ENCODE data around the gene ABHD1. TPM values are rescaled to one million over a fixed set of nuclear protein-coding genes. Genes with fewer than 3 reads are reported as not detected.
"Not testable (repeated sequence)": the region's sequence is repeated elsewhere in the genome, so short reads cannot be mapped to it uniquely, and the experiment has no call there.

ABHD1 gene
- total RNA-seq, 2 experiments from 2014 or later: 0.77 to 1.4 TPM

- POLR2A ChIA-PET: no interaction called here
These were observed 17.6 kb upstream of the ABHD1 start for GRCh38 chr2:27105981-27106380.

GRCh38 chr2:27108221-27108620 is 15.4 kb upstream of the ABHD1 start:
- H3K27ac Mint-ChIP-seq: no peak overlapping the region
- H3K36me3 Mint-ChIP-seq: no peaks in the 10 kb centered on the region
- no peak for ATAC-seq (ENCODE audit: low read depth)
- no peak for DNase-seq
- H3K4me1 Mint-ChIP-seq: no peaks in the 10 kb centered on the region
- H3K27me3 Mint-ChIP-seq: peaks cover 5% of the 10 kb centered on the region
- H3K9me3 Mint-ChIP-seq: no peaks in the 10 kb centered on the region
- no peak overlapping the region for H3K4me3 Mint-ChIP-seq
- POLR2A ChIA-PET: no interaction called here

More at GRCh38 chr2:27105981-27106380, 17.6 kb upstream of the ABHD1 start:
- Mint-ChIP-seq H3K27me3 (peaks cover 5% of the 10 kb centered on the region), H3K9me3 (no peaks in the 10 kb centered on the region), H3K36me3 (no peaks in the 10 kb centered on the region), H3K4me1 (no peaks in the 10 kb centered on the region), H3K4me3 (no peak overlapping the region), H3K27ac (no peak overlapping the region)
- ATAC-seq (ENCODE audit: low read depth): no peak
- DNase-seq: no peak

- Mint-ChIP-seq H3K4me3 (no peak overlapping the region), H3K27ac (no peak overlapping the region), H3K36me3 (no peaks in the 10 kb centered on the region), H3K4me1 (no peaks in the 10 kb centered on the region), H3K9me3 (no peaks in the 10 kb centered on the region), H3K27me3 (peaks cover 5% of the 10 kb centered on the region)
- DNase-seq (no peak), ATAC-seq (ENCODE audit: low read depth) (no peak)
- POLR2A ChIA-PET: interaction anchor here (0.6 kb wide), 1 partner anchor 66 kb away, joined by 4 read pairs; no protein-coding TSS in a partner anchor
These were observed 14.5 kb upstream of the ABHD1 start for GRCh38 chr2:27109083-27109482.

- H3K27me3 Mint-ChIP-seq; H3K27ac Mint-ChIP-seq; DNase-seq; H3K4me1 Mint-ChIP-seq; H3K36me3 Mint-ChIP-seq; ATAC-seq (ENCODE audit: low read depth); H3K4me3 Mint-ChIP-seq; H3K9me3 Mint-ChIP-seq; POLR2A ChIA-PET: not testable (repeated sequence)
These were observed 12.8 kb upstream of the ABHD1 start for GRCh38 chr2:27110603-27111352.

GRCh38 chr2:27111392-27112078 is 12.1 kb upstream of the ABHD1 start:
- H3K36me3 Mint-ChIP-seq; POLR2A ChIA-PET; DNase-seq; H3K9me3 Mint-ChIP-seq; H3K27ac Mint-ChIP-seq; H3K4me1 Mint-ChIP-seq; H3K27me3 Mint-ChIP-seq; ATAC-seq (ENCODE audit: low read depth); H3K4me3 Mint-ChIP-seq: not testable (repeated sequence)

GRCh38 chr2:27115519-27115918 is 8.1 kb upstream of the ABHD1 start:
- H3K4me1 Mint-ChIP-seq: peaks cover 6% of the 10 kb centered on the region
- DNase-seq (no peak), ATAC-seq (ENCODE audit: low read depth) (no peak)
- no peak overlapping the region for H3K27ac Mint-ChIP-seq
- no peak overlapping the region for H3K4me3 Mint-ChIP-seq
- POLR2A ChIA-PET: no interaction called here
- H3K36me3 Mint-ChIP-seq: no peaks in the 10 kb centered on the region
- no peaks in the 10 kb centered on the region for H3K9me3 Mint-ChIP-seq
- peaks cover 30% of the 10 kb centered on the region for H3K27me3 Mint-ChIP-seq

GRCh38 chr2:27117995-27118524 is 5.6 kb upstream of the ABHD1 start:
- Mint-ChIP-seq H3K36me3 (no peaks in the 10 kb centered on the region), H3K4me3 (peak overlapping the region; percentile 14), H3K27me3 (peaks cover 46% of the 10 kb centered on the region), H3K27ac (no peak overlapping the region), H3K4me1 (peaks cover 8% of the 10 kb centered on the region), H3K9me3 (no peaks in the 10 kb centered on the region)
- POLR2A ChIA-PET: interaction anchor here (0.7 kb wide), 1 partner anchor 9 kb away, joined by 7 read pairs; no protein-coding TSS in a partner anchor
- no peak for ATAC-seq (ENCODE audit: low read depth)
- no peak for DNase-seq

- peaks cover 48% of the 10 kb centered on the region for H3K27me3 Mint-ChIP-seq
- DNase-seq (peak; percentile 51), ATAC-seq (ENCODE audit: low read depth) (peak; percentile 13)
- no peaks in the 10 kb centered on the region for H3K9me3 Mint-ChIP-seq
- no peak within 1 kb of the TSS for H3K27ac Mint-ChIP-seq
- POLR2A ChIA-PET: interaction anchor here (0.6 to 0.7 kb wide), 2 partner anchors 9 to 17 kb away, joined by 3 to 7 read pairs; no protein-coding TSS in a partner anchor
- H3K4me1 Mint-ChIP-seq: peaks cover 12% of the 10 kb centered on the region
- H3K36me3 Mint-ChIP-seq: no peaks in the 10 kb centered on the region
- peak within 1 kb of the TSS; percentile 78 for H3K4me3 Mint-ChIP-seq
These were observed 4.9 kb upstream of the ABHD1 start, which contains the start of gene CGREF1 for GRCh38 chr2:27118525-27119329. Gene CGREF1 (minus strand): TSS chr2:27119128. CDS start chr2:27104366, 14,762 bp downstream.

- DNase-seq; POLR2A ChIA-PET; ATAC-seq (ENCODE audit: low read depth); H3K9me3 Mint-ChIP-seq; H3K36me3 Mint-ChIP-seq; H3K27ac Mint-ChIP-seq: not testable (repeated sequence)
- Mint-ChIP-seq H3K27me3 (peaks cover 48% of the 10 kb centered on the region), H3K4me3 (peak overlapping the region; percentile 78), H3K4me1 (peaks cover 15% of the 10 kb centered on the region)
These were observed 4.3 kb upstream of the ABHD1 start for GRCh38 chr2:27119330-27119670.

- Mint-ChIP-seq H3K9me3 (no peaks in the 10 kb centered on the region), H3K27me3 (peaks cover 46% of the 10 kb centered on the region), H3K4me1 (peaks cover 15% of the 10 kb centered on the region), H3K27ac (no peak overlapping the region), H3K4me3 (no peak overlapping the region), H3K36me3 (no peaks in the 10 kb centered on the region)
- POLR2A ChIA-PET: interaction anchor here (3.0 kb wide), 1 partner anchor 12 kb away, joined by 34 read pairs; the partner anchor contains the start of gene PREB
- DNase-seq (no peak), ATAC-seq (ENCODE audit: low read depth) (no peak)
These were observed 1.7 kb upstream of the ABHD1 start for GRCh38 chr2:27121906-27122305.

GRCh38 chr2:27122791-27123190 is 824 bp upstream of the ABHD1 start:
- H3K4me3 Mint-ChIP-seq: peak overlapping the region; percentile 81
- ATAC-seq (ENCODE audit: low read depth): no peak
- H3K4me1 Mint-ChIP-seq: peaks cover 15% of the 10 kb centered on the region
- peak overlapping the region; percentile 75 for H3K27ac Mint-ChIP-seq
- H3K27me3 Mint-ChIP-seq: peaks cover 39% of the 10 kb centered on the region
- POLR2A ChIA-PET: interaction anchor here (0.6 to 3.0 kb wide), 4 partner anchors 11 to 305 kb away, joined by 3 to 34 read pairs (median 4); partner anchors contain the start of genes KHK, NRBP1 and PREB
- no peaks in the 10 kb centered on the region for H3K36me3 Mint-ChIP-seq
- H3K9me3 Mint-ChIP-seq: no peaks in the 10 kb centered on the region
- DNase-seq: no peak

- ATAC-seq (ENCODE audit: low read depth): no peak
- Mint-ChIP-seq H3K27ac (no peak overlapping the region), H3K4me3 (no peak overlapping the region)
These were observed 1.5 kb downstream of the ABHD1 start for GRCh38 chr2:27125104-27125503.

GRCh38 chr2:27126252-27126710 is 2.7 kb downstream of the ABHD1 start:
- Mint-ChIP-seq H3K4me3 (no peak overlapping the region), H3K4me1 (peaks cover 9% of the 10 kb centered on the region), H3K9me3 (no peaks in the 10 kb centered on the region), H3K27me3 (peaks cover 17% of the 10 kb centered on the region), H3K36me3 (peaks cover 2% of the 10 kb centered on the region), H3K27ac (no peak overlapping the region)
- POLR2A ChIA-PET: interaction anchor here (0.7 to 0.9 kb wide), 2 partner anchors 9 to 56 kb away, joined by 3 to 4 read pairs; partner anchors contain the start of gene PREB
- ATAC-seq (ENCODE audit: low read depth): no peak
- DNase-seq: no peak

More at GRCh38 chr2:27125104-27125503, 1.5 kb downstream of the ABHD1 start:
- POLR2A ChIA-PET: interaction anchor here (3.0 kb wide), 1 partner anchor 9 kb away, joined by 34 read pairs; the partner anchor contains the start of gene PREB
- H3K9me3 Mint-ChIP-seq: no peaks in the 10 kb centered on the region
- DNase-seq: no peak
- peaks cover 2% of the 10 kb centered on the region for H3K36me3 Mint-ChIP-seq
- H3K4me1 Mint-ChIP-seq: peaks cover 9% of the 10 kb centered on the region
- peaks cover 20% of the 10 kb centered on the region for H3K27me3 Mint-ChIP-seq
